Forelimb muscle (tissue), 1 donor: Measurements from ENCODE around the gene COX14. TPM values are rescaled to one million over a fixed set of nuclear protein-coding genes. Genes with fewer than 3 reads are reported as not detected.
"Not testable (repeated sequence)": the region's sequence is repeated elsewhere in the genome, so short reads cannot be mapped to it uniquely, and the experiment has no call there.

Source experiments
- DNase-seq: peaks from one replicate; pipeline ENCODE4 v3.0.0-alpha.2; 2013; ENCODE audit warnings: low read depth
- polyA plus RNA-seq: library from polyadenylated mRNA; unstranded; fragments of 120-200 nt; gene quantifications from one replicate; pipeline ENCODE4 v1.2.1, GENCODE V29; 2013; ENCODE audit not compliant: insufficient read length

COX14 gene
- polyA plus RNA-seq, 1 donor = 41.6 TPM

GRCh38 chr12:50107416-50108268 lies 4.4 kb upstream of the COX14 start:
- no peak for DNase-seq

GRCh38 chr12:50109319-50109718 lies 2.7 kb upstream of the COX14 start:
- DNase-seq = no peak

GRCh38 chr12:50110127-50110761 lies 1.8 kb upstream of the COX14 start:
- DNase-seq = no peak

- DNase-seq = no peak
Observed at GRCh38 chr12:50110762-50111351, 1.2 kb upstream of the COX14 start.

- DNase-seq = no peak
Observed at GRCh38 chr12:50111395-50111692, 692 bp upstream of the COX14 start.

- no peak for DNase-seq
Observed at GRCh38 chr12:50112456-50113218, 601 bp downstream of the COX14 start.

- DNase-seq = no peak
Observed at GRCh38 chr12:50117057-50117622, 5.1 kb downstream of the COX14 start.

GRCh38 chr12:50119387-50119786 lies 7.4 kb downstream of the COX14 start:
- no peak for DNase-seq

GRCh38 chr12:50120521-50120920 lies 8.5 kb downstream of the COX14 start:
- no peak for DNase-seq

GRCh38 chr12:50120953-50121352 lies 8.9 kb downstream of the COX14 start:
- no peak for DNase-seq

- no peak for DNase-seq
Observed at GRCh38 chr12:50121641-50122040, 9.6 kb downstream of the COX14 start.

- no peak for DNase-seq
Observed at GRCh38 chr12:50123203-50123602, 11.2 kb downstream of the COX14 start.

- DNase-seq = no peak
Observed at GRCh38 chr12:50127546-50127945, 15.5 kb downstream of the COX14 start.

GRCh38 chr12:50129290-50129689 lies 17.3 kb downstream of the COX14 start:
- DNase-seq = no peak

GRCh38 chr12:50132505-50133135 lies 20.6 kb downstream of the COX14 start:
- no peak for DNase-seq

- no peak for DNase-seq
Observed at GRCh38 chr12:50142993-50143392, 31.0 kb downstream of the COX14 start.

GRCh38 chr12:50145439-50145838 lies 33.4 kb downstream of the COX14 start:
- no peak for DNase-seq

- no peak for DNase-seq
Observed at GRCh38 chr12:50147281-50147680, 35.2 kb downstream of the COX14 start.

- not testable (repeated sequence) for DNase-seq
Observed at GRCh38 chr12:50148011-50148410, 36.0 kb downstream of the COX14 start.

GRCh38 chr12:50149311-50149710 lies 37.3 kb downstream of the COX14 start:
- DNase-seq = no peak

GRCh38 chr12:50151047-50151687 lies 39.1 kb downstream of the COX14 start:
- DNase-seq = no peak
